ENCODE data around the gene SLCO2A1.
"Not testable (repeated sequence)": the region's sequence is repeated elsewhere in the genome, so short reads cannot be mapped to it uniquely, and the experiment has no call there.

Gene SLCO2A1

DNA sequence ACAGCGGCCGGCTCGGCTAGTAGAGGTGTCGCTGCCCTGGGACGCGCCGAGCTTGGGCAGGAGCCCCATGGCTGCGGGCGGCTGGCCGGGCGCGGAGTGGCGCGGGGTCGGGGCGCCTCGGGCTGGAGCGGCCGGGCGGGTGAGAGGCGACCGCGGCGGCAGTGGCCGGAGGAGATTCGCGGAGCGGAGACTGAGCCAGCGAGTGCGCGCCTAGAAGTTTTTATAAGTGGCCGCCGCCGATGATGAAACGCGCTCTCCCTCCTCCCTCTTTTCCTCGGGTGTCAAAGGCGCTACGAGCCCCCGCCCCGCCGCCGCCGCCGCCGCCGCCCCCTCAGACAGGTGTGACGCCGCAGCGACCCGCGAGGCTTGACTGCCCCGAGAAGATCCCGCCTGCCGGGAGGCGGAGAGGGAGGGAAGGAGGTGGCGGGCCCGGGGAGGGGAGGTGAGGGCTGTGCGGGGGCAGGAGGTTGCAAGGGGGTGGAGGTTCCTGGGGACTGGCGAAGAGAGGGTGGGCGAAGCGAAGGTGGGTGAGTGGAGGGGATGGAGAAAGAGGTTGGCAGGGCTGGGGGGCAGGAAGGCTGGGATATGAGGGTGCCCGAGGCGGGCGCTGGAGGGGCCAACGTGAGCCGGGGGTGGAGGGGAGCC lies at the start of gene SLCO2A1:
SLCO2A1 (minus strand) TSS at position 192 of the 645 bp plus-strand sequence; CDS start at position 69, 123 bp downstream.
- peak; percentile 67 for DNase-seq

DNA sequence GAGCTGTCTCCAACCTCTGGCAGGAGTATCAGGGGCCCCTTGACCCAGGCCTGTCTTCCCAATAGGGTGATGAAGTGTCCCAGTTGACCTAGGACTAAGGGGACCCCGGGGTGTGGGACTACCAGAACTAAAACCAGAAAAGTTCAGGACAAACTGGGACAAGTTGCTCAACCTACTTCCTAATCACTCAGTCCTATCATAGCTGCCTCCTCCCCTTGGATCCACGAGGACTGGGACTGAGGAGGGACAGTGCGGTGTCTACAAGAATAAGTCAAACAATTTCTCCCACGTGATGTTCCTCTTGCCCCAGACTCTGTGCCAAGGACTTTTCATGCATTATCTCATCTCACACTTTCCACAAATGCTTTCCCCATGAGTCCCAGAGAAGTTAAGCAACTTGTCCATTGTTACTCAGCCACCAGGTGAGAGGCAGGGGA lies 49.4 kb upstream of the SLCO2A1 start:
- DNase-seq, result no peak

DNA sequence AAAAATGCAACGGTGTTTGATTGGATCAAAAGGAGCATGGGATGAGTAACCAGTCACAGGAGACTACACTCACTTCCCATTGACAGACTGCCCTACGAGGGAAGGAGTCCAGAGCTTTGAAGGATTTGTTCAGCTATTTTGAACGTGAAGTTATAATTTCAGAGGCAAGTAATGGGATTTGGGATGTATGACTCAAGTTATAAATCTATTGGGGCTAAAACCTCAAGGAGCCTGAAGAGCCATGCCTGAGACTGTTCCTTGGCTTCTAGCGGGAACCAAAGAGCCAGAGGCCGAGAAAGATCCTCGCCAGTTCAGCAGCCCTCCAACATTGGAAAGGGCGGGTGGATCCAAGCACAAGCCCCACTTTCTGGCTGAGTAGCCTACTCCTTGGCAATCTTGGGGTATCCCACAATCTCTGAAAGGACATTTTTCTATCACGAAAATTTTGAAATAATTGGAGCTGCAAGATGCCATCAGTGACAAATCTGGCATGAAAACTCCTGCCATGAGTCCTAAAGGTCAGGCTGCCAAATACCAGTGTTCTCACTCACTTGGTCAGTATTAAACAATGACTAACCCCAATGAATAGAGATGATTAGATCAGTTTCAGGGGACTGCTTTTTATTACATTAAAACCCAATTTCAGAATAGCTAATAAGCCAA lies 48.6 kb upstream of the SLCO2A1 start:
- no peak for DNase-seq

DNA sequence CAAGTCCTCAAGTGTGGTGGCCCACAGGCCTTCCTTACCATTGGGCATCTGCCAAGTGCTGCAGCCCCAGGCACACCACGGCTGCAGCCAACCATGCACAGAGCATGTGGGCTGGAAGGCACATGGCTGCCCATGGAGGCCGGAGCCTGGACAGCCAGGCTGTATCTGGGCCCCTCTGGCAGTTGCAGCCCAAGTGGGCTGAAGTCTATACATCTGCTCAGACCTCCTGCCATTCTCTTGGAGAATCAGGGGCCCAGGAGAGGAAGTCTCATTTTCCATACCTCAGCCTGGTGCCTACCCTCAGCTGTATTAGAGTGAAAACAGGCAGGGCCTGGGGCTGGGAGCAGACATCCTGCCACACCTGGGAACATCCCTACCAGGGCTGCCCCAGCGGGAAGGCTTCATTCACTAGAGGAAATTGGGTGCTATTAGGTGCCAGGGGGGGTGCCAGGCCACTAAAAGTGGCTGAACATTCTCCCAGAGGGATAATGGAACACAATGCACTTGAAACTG lies 48.0 kb upstream of the SLCO2A1 start:
- DNase-seq, result no peak

DNA sequence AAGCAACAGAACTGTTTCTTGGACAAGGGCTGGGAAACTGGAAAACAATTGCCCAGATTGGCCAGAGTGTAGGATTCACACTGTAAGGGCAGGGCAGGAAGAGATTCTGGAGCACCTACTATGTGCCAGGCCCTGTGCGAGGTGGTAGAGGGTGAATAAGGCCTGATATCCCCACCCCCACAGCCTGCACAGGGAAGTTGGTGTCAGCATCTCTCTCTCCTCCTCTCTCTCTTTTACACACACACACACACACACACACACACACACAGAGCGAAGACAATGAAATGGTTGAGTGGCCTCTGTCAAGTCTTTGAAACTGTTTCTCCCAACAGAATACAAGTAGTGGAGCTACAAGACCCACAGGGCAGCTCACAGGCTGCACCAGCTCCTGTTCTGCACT lies 47.1 kb upstream of the SLCO2A1 start:
- DNase-seq, result no peak

DNA sequence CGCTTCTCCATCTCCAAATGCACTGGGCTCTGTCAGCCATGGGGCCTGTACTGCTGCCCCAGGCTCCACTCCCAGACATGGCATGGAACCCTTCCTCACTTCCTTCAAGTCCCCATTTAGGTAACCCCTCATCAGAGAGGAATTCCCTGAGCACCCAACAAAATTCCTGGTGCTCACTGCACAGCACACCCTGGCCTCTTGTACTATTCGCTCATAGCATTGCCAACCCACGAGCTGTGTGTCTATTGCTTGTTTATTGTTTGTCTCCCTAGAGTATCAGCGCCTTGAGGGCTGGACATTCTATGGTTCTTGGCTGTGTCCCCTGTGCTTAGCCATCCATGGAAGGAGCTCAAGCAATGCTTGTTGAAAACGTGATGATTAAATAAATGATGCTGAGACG lies 46.1 kb upstream of the SLCO2A1 start:
- DNase-seq, result no peak

DNA sequence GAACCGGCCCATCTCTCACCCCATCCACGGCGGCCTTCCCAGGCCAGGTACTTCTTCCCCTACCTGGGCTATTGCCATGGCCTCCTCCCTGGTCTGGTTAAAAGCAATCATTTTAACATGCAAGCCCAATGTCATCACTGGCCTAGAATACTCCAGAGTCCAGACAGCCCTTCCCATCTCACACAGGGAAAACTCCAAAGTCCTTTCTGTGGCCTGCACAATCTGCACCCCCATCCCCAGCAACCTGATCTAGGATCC lies 45.8 kb upstream of the SLCO2A1 start:
- no peak for DNase-seq

DNA sequence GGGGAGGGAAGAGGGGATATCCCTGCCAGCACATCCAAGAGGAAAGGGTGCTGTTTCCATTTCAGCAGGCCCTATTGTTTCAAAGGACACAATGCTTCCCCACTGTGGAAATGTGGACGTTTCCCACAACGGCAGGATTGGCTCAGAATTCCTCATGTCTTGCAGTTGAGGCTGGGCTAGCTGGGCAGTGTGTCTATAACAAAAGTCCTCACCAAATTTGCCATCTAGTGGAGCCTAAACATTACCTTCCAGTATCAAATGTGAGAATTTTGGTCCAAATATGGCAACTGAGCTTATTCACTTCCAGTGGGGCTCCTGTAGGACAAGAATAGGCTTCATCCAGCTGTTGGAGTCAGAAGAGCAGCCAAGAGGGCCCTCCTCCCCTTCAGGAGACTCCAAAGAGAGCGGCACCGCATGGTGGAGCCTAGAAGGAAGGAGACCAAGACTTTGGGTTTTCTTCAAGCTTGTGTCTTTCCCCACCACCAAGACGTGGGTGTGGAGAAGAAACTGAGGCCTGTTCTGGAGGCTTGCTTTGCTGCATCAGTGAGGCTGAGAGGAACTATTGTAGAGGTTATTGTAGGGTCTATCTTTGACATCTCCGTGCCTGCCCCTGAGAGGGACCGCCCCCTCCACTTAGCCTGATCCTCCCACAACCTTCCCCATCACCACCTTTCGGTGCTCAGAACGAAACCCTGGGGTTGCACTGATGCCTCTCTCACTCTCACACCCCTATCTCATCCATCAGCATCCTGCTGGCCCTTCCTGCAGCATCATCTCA lies 45.3 kb upstream of the SLCO2A1 start:
- DNase-seq, result no peak

DNA sequence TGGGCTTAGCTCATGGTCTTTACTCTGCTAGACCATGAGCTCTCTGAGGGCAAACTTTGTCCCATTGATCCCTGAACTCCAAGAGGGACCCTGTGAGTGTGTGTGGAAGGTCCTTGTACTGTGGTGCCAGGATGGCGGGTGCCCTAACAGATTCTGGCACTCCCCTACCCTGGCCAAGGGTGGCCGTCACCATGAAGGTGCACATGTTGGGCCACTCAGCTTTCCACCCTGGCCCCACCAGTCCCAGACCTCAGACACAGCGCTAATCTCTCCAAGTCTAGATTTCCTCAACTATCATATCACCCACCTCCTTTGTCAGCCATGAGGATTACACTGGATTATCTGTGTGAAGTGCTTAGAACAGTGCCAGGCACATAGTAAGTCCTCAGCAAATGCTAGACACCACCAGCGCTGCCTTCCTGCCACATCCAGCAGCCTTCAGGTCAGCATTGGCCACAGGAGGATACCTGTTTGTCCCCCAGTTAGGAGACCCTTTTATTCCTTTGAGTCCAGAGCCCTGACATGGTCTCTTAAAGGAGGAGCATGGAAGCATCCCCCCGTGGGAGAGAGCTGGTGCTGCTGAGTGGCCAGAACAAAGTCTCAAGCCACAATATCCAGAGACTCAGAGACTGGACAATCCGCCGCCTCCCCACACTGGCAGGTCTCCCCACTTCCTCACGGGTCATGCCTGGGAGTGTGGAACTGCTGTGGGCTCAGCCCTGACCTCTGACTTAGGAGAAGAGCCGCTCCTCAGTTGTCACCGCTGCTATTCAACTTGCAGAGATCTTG lies 44.5 kb upstream of the SLCO2A1 start:
- DNase-seq, result peak; percentile 21

DNA sequence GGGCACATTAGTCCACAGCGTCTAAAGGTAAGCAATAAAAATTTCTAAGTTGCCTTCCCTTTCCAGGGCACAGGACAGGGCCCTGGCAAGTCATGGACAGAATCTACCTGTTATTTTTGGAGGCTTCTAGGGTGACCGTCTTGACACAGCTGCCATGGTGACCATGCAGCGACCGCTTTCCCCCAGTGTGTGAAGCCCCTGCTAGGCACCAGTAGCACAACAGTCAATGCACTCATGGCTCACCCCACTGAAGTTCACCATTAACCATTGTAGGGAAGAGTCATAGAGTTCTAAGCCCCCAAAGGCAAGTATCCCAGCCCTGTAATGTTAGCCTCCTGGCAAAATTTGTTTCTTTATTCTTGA lies 43.8 kb upstream of the SLCO2A1 start:
- peak; percentile 20 for DNase-seq

DNA sequence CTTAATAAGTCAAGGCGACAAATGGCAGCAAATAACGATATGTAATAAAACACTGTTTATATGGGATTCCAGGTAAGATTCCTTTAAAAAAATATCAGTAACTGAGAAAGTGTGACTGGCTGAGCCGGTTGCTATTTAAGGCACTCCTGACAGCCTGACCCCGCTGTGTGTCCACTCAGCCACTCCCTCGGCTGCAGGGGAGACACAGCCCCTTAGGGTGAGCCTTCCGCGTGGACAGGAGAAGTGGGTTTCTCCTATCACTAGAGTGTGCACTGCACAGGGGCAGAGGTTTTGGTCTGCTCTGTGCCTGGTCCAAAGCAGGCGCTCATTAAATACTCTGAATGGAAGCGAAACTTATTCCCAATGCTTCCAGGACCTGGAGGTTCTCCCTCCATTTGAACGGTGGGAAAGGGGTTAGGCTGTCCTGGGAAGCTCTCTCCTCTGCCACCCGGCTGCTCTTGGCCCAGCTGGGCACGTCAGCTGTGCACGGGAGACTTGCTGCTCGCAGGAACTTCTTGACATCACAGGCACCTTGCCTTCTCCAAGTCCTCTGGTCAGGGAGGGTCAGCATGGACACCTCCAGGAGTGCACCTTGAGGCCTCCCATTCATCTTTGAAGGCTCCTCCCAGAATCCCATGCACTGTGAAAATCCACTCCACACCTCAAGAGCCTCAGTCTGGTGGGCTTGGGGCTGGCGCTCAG lies 43.3 kb upstream of the SLCO2A1 start:
- peak; percentile 27 for DNase-seq

DNA sequence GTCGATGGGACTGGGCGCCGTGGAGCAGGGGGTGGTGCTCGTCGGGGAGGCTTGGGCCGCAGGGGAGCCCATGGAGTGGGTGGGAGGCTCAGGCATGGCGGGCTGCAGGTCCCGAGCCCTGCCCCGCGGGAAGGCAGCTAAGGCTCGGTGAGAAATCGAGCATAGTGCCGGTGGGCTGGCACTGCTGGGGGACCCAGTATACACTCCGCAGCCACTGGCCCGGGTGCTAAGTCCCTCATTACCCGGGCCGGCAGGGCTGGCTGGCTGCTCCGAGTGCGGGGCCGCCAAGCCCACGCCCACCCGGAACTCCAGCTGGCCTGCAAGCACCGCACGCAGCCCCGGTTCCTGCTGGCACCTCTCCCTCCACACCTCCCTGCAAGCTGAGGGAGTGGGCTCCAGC lies 40.6 kb upstream of the SLCO2A1 start:
- DNase-seq, result not testable (repeated sequence)

DNA sequence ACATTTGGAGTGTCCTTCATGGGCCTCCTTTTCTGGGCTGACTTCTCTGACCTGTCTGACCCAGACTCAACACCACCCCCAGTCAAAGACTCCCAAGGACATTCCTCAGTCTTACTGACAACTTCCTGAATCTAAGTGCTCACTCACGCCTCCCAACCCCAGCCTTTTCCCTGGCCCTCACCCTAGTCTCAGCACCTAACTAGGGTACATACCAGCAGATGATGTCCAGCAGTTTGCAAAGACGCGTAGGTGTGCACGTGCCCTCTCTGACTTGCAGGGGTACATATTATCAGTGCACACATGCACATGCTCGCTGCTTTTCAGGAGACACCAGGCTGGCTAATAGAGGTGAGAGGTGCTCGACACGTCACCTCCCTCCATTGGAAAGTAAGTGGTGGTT lies 38.7 kb upstream of the SLCO2A1 start:
- DNase-seq, result no peak

DNA sequence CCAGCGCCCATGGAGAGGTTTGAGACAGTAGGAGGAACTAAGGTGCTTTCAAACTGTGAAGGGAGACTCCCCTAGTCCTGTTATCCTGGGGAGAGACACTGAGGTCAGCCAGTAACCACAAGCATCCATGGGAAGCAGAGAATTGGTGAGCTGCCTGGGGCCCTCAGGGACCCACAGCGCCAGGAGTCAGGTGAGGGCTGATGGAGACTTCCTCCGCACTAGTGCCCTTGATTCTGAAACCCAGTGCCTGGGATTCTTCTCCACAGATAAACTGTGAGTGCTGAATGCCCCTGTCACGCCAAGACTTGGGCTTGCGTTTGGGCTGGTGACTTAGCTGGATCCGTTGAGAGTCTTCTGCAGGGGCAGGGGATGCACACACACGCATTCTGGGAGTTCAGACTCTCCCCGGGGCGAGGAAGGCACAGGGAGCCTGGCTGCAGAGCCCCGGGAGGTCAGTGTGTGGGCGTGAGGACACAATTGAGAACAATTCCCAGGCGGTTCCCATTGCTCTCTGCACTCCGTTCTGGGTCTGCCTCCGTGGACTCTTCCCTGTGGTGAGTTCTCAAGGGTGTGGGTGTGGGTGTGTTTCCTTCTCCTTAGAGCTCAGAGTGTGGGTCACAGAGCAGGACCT lies 37.9 kb upstream of the SLCO2A1 start:
- DNase-seq, result no peak

DNA sequence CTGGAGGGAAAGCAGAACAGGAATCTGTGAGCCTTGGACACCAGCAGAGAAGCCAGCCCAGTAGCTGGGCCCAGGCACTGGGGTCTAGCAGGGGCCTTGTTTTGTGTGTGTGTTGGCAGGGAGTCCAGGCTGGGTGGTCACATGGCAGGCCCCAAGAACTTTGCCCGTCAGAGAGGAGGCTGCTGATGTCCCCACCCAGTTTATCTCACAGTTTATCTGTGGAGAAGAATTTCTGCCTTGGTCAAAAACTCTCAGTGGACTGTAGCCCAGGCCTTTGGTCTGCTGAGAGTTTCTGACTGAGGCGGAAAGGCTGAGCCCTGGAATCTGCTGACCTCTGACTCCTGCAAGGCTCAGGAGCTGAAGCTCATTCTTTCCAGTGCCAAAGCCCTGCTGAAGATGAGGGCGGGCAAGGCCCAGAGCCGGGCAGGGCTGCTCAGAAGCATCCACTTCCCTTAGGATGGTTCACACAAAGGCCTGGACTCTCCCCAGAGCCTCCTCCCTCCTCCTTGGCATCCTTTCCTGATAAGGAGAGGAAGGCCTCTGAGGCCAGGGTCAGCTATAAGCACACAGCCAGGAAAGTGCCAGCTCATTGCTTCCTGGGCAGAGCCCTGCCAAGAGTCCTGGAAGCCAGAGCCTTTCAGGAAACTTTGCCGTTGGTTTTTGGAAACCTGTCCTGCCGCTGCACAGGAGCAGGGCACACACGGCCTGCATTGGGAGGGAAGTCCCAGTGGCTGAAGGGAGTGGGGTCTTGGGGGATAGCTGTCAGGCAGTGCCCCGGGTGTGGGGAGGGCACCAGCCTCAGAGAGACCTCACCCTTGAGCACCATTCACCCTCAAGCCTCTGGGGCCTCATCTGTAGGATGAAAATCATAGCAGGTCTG lies 37.2 kb upstream of the SLCO2A1 start:
- no peak for DNase-seq

DNA sequence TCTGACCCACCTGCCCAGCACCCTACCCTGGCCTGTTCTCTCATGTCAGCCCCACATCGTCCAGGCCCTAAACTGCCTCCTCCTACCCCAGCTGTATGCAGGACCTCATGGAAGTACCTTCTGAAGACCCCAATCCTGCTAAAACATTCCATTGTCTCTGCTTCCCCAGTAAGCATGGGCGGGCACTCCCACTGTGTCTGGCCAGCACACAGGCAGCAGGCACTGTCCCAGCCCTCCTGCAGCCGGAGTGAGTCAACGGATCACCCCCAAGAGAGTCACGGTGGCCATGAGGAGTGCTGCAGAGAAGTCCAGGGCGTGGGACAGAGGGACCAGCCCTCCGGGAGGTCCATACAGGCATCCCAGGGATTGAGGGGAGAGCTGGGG lies 36.4 kb upstream of the SLCO2A1 start:
- no peak for DNase-seq

DNA sequence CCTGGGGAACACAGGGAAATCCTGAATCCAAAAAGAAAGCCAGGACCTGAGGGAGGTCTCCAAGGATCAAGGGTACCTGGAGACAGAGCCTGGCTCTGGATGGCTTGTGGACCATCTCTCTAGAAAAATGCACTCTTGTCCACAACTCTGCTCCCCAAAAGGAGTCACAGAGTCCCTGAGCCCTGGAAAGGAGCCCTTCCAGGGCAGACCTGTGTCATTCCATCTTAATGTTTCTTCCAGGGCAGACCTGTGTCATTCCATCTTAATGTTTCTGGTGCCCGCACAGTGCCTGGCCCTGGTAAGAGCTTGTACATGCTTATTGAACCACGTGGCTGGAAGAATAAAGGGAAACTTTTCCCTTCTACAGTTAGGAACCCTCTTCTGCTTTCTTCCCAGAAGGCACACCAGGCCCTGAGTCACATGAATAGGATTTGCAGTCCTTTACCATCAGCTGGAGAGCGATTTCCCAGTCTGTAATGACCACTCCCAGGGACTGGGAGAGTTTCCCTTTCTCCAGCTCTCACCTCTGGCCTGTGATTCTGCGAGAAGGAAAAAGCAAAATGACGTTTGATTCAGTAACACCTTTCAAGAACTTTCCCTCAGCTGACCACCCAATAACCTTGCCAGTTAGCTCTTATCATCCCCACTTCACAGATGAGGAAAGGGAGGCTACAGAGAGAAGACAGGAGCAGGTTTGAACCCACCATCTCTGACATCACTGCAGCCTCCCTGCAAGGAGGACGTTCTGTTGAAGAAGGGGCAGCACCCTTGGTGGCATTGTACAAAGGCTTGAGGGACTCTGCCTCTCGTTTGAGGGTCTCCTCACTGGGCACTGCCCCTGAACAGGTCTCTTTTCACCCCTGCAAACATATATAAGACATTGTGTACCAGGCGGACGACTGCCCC lies 35.8 kb upstream of the SLCO2A1 start:
- DNase-seq, result no peak

DNA sequence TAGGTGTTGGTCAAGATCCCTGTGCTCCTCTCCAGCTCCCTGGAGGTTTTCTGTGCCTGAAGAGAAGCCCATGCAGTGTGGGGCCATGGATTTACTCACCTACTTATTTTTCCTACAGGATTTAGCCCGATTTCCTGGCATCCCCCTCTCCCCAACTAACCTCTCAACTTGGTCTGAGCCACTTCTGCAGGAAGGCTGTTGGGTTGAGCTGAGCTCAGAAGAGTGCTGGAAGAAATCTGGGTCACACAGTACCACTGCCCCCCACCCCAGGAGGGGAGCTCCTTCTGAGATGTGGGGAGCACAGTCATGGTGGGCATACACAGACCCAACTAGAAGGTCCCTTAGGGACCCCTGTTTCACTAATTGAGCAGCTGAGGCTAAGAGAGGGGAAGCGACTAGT lies 34.4 kb upstream of the SLCO2A1 start:
- DNase-seq, result no peak

DNA sequence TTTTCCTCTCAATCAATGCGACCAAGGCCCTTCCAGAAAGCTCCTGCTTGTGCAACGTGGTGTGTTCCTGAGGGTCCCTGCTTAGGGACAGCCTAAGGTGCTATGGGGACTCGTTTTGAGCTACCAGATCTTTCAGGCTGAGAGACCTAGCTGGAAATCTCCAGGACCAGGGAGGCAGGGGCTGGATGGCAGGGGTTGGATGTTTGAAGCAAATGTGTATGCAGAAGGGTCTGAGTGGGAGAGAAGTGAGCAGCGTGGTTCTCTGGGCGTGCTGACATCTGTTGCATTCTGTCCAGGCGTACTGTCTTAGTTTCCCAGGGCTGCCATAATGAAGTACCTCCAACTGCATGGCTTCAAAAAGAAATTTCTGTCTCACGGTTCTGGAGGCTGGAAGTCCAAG lies 31.7 kb upstream of the SLCO2A1 start:
- DNase-seq, result no peak
